Measurements from ENCODE around the gene SKP1.

SKP1 gene

GRCh38 chr5:134145779-134146581 is 30.8 kb downstream of the SKP1 start:
- Histone ChIP-seq H3K36me3 (ENCODE audit: control insufficient read depth, insufficient read depth, low read length) (peaks cover 16% of the 10 kb centered on the region), H3K27ac (ENCODE audit: low read depth, low read length) (no peak overlapping the region), H3K4me1 (ENCODE audit: control insufficient read depth, insufficient read depth, low read length) (no peaks in the 10 kb centered on the region), H3K4me3 (ENCODE audit: low read length) (no peak overlapping the region), H3K9ac (ENCODE audit: low read length) (no peak overlapping the region), H3K27me3 (ENCODE audit: control insufficient read depth, insufficient read depth, low read length) (no peaks in the 10 kb centered on the region)

GRCh38 chr5:134145041-134145757 is 31.6 kb downstream of the SKP1 start:
- H3K27ac ChIP-seq (ENCODE audit: low read depth, low read length), result no peak overlapping the region

GRCh38 chr5:134143944-134144941 is 32.5 kb downstream of the SKP1 start:
- peaks cover 12% of the 10 kb centered on the region for H3K36me3 ChIP-seq (ENCODE audit: control insufficient read depth, insufficient read depth, low read length)

More at GRCh38 chr5:134145041-134145757, 31.6 kb downstream of the SKP1 start:
- H3K27me3 ChIP-seq (ENCODE audit: control insufficient read depth, insufficient read depth, low read length), result no peaks in the 10 kb centered on the region
- no peaks in the 10 kb centered on the region for H3K4me1 ChIP-seq (ENCODE audit: control insufficient read depth, insufficient read depth, low read length)
- peaks cover 17% of the 10 kb centered on the region for H3K36me3 ChIP-seq (ENCODE audit: control insufficient read depth, insufficient read depth, low read length)
- H3K4me3 ChIP-seq (ENCODE audit: low read length), result no peak overlapping the region
- H3K9ac ChIP-seq (ENCODE audit: low read length), result no peak overlapping the region

GRCh38 chr5:134143431-134143830 is 33.3 kb downstream of the SKP1 start:
- no peak overlapping the region for H3K9ac ChIP-seq (ENCODE audit: low read length)
- no peaks in the 10 kb centered on the region for H3K27me3 ChIP-seq (ENCODE audit: control insufficient read depth, insufficient read depth, low read length)
- no peaks in the 10 kb centered on the region for H3K4me1 ChIP-seq (ENCODE audit: control insufficient read depth, insufficient read depth, low read length)
- H3K27ac ChIP-seq (ENCODE audit: low read depth, low read length), result no peak overlapping the region
- peaks cover 12% of the 10 kb centered on the region for H3K36me3 ChIP-seq (ENCODE audit: control insufficient read depth, insufficient read depth, low read length)
- H3K4me3 ChIP-seq (ENCODE audit: low read length), result no peak overlapping the region

More at GRCh38 chr5:134143944-134144941, 32.5 kb downstream of the SKP1 start:
- Histone ChIP-seq H3K27me3 (ENCODE audit: control insufficient read depth, insufficient read depth, low read length) (no peaks in the 10 kb centered on the region), H3K9ac (ENCODE audit: low read length) (no peak overlapping the region), H3K27ac (ENCODE audit: low read depth, low read length) (no peak overlapping the region), H3K4me1 (ENCODE audit: control insufficient read depth, insufficient read depth, low read length) (no peaks in the 10 kb centered on the region), H3K4me3 (ENCODE audit: low read length) (no peak overlapping the region)

GRCh38 chr5:134142806-134143205 is 33.9 kb downstream of the SKP1 start:
- Histone ChIP-seq H3K27me3 (ENCODE audit: control insufficient read depth, insufficient read depth, low read length) (no peaks in the 10 kb centered on the region), H3K9ac (ENCODE audit: low read length) (no peak overlapping the region), H3K36me3 (ENCODE audit: control insufficient read depth, insufficient read depth, low read length) (peaks cover 12% of the 10 kb centered on the region), H3K4me3 (ENCODE audit: low read length) (no peak overlapping the region), H3K4me1 (ENCODE audit: control insufficient read depth, insufficient read depth, low read length) (no peaks in the 10 kb centered on the region), H3K27ac (ENCODE audit: low read depth, low read length) (no peak overlapping the region)

- no peak overlapping the region for H3K27ac ChIP-seq (ENCODE audit: low read depth, low read length)
- no peaks in the 10 kb centered on the region for H3K4me1 ChIP-seq (ENCODE audit: control insufficient read depth, insufficient read depth, low read length)
- H3K9ac ChIP-seq (ENCODE audit: low read length), result no peak overlapping the region
- H3K4me3 ChIP-seq (ENCODE audit: low read length), result no peak overlapping the region
- no peaks in the 10 kb centered on the region for H3K27me3 ChIP-seq (ENCODE audit: control insufficient read depth, insufficient read depth, low read length)
- H3K36me3 ChIP-seq (ENCODE audit: control insufficient read depth, insufficient read depth, low read length), result peaks cover 12% of the 10 kb centered on the region
Observed at GRCh38 chr5:134142052-134142451, 34.7 kb downstream of the SKP1 start.

- Histone ChIP-seq H3K9ac (ENCODE audit: low read length) (no peak overlapping the region), H3K4me1 (ENCODE audit: control insufficient read depth, insufficient read depth, low read length) (no peaks in the 10 kb centered on the region), H3K27ac (ENCODE audit: low read depth, low read length) (no peak overlapping the region), H3K27me3 (ENCODE audit: control insufficient read depth, insufficient read depth, low read length) (no peaks in the 10 kb centered on the region), H3K4me3 (ENCODE audit: low read length) (no peak overlapping the region), H3K36me3 (ENCODE audit: control insufficient read depth, insufficient read depth, low read length) (peaks cover 15% of the 10 kb centered on the region)
Observed at GRCh38 chr5:134141331-134142050, 35.3 kb downstream of the SKP1 start.

- Histone ChIP-seq H3K4me1 (ENCODE audit: control insufficient read depth, insufficient read depth, low read length) (no peaks in the 10 kb centered on the region), H3K27ac (ENCODE audit: low read depth, low read length) (no peak overlapping the region)
Observed at GRCh38 chr5:134140530-134141201, 36.1 kb downstream of the SKP1 start.

GRCh38 chr5:134139891-134140469 is 36.8 kb downstream of the SKP1 start:
- Histone ChIP-seq H3K27me3 (ENCODE audit: control insufficient read depth, insufficient read depth, low read length) (no peaks in the 10 kb centered on the region), H3K4me1 (ENCODE audit: control insufficient read depth, insufficient read depth, low read length) (no peaks in the 10 kb centered on the region), H3K36me3 (ENCODE audit: control insufficient read depth, insufficient read depth, low read length) (peaks cover 15% of the 10 kb centered on the region), H3K4me3 (ENCODE audit: low read length) (no peak overlapping the region), H3K27ac (ENCODE audit: low read depth, low read length) (no peak overlapping the region), H3K9ac (ENCODE audit: low read length) (no peak overlapping the region)

More at GRCh38 chr5:134140530-134141201, 36.1 kb downstream of the SKP1 start:
- Histone ChIP-seq H3K27me3 (ENCODE audit: control insufficient read depth, insufficient read depth, low read length) (no peaks in the 10 kb centered on the region), H3K4me3 (ENCODE audit: low read length) (no peak overlapping the region), H3K36me3 (ENCODE audit: control insufficient read depth, insufficient read depth, low read length) (peaks cover 15% of the 10 kb centered on the region), H3K9ac (ENCODE audit: low read length) (no peak overlapping the region)

- Histone ChIP-seq H3K36me3 (ENCODE audit: control insufficient read depth, insufficient read depth, low read length) (peaks cover 15% of the 10 kb centered on the region), H3K9ac (ENCODE audit: low read length) (no peak overlapping the region), H3K4me3 (ENCODE audit: low read length) (no peak overlapping the region), H3K27me3 (ENCODE audit: control insufficient read depth, insufficient read depth, low read length) (no peaks in the 10 kb centered on the region), H3K27ac (ENCODE audit: low read depth, low read length) (no peak overlapping the region), H3K4me1 (ENCODE audit: control insufficient read depth, insufficient read depth, low read length) (no peaks in the 10 kb centered on the region)
Observed at GRCh38 chr5:134139377-134139851, 37.3 kb downstream of the SKP1 start.

All from rectal smooth muscle tissue (tissue), 1 donor.